ENCODE results near the gene BNC2.

The BNC2 gene

DNA sequence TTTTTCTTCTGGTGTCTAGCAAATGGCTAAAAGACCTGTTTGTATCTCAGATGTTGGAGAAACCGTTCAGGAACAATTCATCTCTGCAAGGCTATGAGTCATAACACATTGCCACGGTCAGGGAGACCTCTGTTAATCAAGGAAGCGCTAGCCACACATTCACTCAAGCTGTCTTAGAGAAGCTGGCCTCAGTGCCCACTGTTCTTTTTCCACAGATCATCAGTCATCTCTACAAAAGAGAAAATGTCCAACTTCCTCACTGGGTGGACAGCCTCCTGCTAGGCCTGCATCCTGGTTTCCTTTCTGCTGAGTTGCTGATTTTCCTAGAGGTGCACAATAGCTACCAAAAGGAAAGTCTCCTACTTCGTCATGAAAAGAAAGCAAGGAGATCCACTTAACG, 360.5 kb downstream of the BNC2 start:
- no peak overlapping the region for H3K9ac ChIP-seq
- TF ChIP-seq CTCF (IDR thresholded peaks at IDR 0.05): no peak
- no peaks in the 10 kb centered on the region for H3K79me2 ChIP-seq
- no peaks in the 10 kb centered on the region for H3K27me3 ChIP-seq (ENCODE audit: control insufficient read depth, insufficient read depth, low read length)
- no peak overlapping the region for H3K4me2 ChIP-seq (ENCODE audit: low read length)
- no peaks in the 10 kb centered on the region for H3K36me3 ChIP-seq (ENCODE audit: control insufficient read depth, insufficient read depth, low read length)
- H3K4me3 ChIP-seq (ENCODE audit: low read depth, low read length): no peak overlapping the region
- H2AFZ ChIP-seq: no peak overlapping the region
- no peaks in the 10 kb centered on the region for H3K4me1 ChIP-seq
- H3K27ac ChIP-seq: no peak overlapping the region
- no peaks in the 10 kb centered on the region for H3K9me3 ChIP-seq (ENCODE audit: control insufficient read depth, low read length)

GRCh38 chr9:16505199-16505598, 365.3 kb downstream of the BNC2 start:
- H3K79me2 ChIP-seq: no peaks in the 10 kb centered on the region
- no peak overlapping the region for H3K4me3 ChIP-seq (ENCODE audit: low read depth, low read length)
- no peak overlapping the region for H3K9ac ChIP-seq
- no peaks in the 10 kb centered on the region for H3K4me1 ChIP-seq
- no peak overlapping the region for H3K27ac ChIP-seq
- no peak for TF ChIP-seq CTCF (IDR thresholded peaks at IDR 0.05)
- no peaks in the 10 kb centered on the region for H3K36me3 ChIP-seq (ENCODE audit: control insufficient read depth, insufficient read depth, low read length)
- H2AFZ ChIP-seq: no peak overlapping the region
- no peaks in the 10 kb centered on the region for H3K9me3 ChIP-seq (ENCODE audit: control insufficient read depth, low read length)
- H3K4me2 ChIP-seq (ENCODE audit: low read length): peak overlapping the region; percentile 38
- no peaks in the 10 kb centered on the region for H3K27me3 ChIP-seq (ENCODE audit: control insufficient read depth, insufficient read depth, low read length)

DNA sequence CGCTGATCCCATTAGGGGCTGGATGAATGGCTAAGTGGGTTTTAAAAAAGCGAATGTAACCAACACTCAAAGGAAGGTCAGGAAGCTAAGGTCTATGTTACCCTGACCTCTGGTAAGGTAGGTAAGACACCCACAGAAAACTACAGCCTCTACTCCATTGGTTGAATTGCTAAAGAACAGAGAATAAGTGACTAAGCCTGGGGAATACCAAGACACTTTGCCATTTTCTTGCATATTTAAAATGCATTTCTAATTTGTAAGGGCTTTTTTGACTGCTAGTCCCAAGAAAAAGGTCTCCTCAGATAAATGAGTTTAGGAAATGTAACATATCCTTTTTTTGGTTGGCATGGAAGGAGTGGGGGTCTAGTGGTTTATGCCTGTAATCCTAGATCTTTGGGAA, 368.7 kb downstream of the BNC2 start:
- Histone ChIP-seq H3K27ac (no peak overlapping the region), H3K4me3 (ENCODE audit: low read depth, low read length) (no peak overlapping the region), H3K36me3 (ENCODE audit: control insufficient read depth, insufficient read depth, low read length) (no peaks in the 10 kb centered on the region), H3K4me2 (ENCODE audit: low read length) (no peak overlapping the region), H2AFZ (no peak overlapping the region), H3K27me3 (ENCODE audit: control insufficient read depth, insufficient read depth, low read length) (no peaks in the 10 kb centered on the region), H3K9me3 (ENCODE audit: control insufficient read depth, low read length) (no peaks in the 10 kb centered on the region), H3K4me1 (no peaks in the 10 kb centered on the region), H3K9ac (no peak overlapping the region), H3K79me2 (no peaks in the 10 kb centered on the region)
- no peak for TF ChIP-seq CTCF (IDR thresholded peaks at IDR 0.05)

DNA sequence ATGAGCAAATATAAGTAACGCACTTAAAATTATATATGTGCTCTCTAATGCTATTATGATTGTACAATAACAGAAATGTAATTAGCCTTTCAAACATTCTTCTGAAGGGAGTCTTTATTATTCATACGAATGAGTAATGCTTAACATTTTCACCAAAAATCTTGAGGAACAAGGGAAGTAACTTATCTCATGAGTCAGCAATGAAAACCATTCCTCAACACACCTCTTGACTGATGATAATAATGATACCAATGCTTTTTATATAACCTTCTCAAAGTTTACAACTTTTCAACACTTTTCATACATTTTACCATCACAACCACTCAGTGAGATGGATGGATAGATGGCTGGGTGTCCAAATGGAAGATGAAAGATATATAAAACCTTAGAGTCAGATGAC, 369.3 kb downstream of the BNC2 start:
- no peaks in the 10 kb centered on the region for H3K9me3 ChIP-seq (ENCODE audit: control insufficient read depth, low read length)
- no peak overlapping the region for H3K4me3 ChIP-seq (ENCODE audit: low read depth, low read length)
- no peak overlapping the region for H3K4me2 ChIP-seq (ENCODE audit: low read length)
- no peak overlapping the region for H2AFZ ChIP-seq
- H3K79me2 ChIP-seq: no peaks in the 10 kb centered on the region
- no peak for TF ChIP-seq CTCF (IDR thresholded peaks at IDR 0.05)
- no peak overlapping the region for H3K9ac ChIP-seq
- H3K36me3 ChIP-seq (ENCODE audit: control insufficient read depth, insufficient read depth, low read length): no peaks in the 10 kb centered on the region
- no peak overlapping the region for H3K27ac ChIP-seq
- no peaks in the 10 kb centered on the region for H3K27me3 ChIP-seq (ENCODE audit: control insufficient read depth, insufficient read depth, low read length)
- H3K4me1 ChIP-seq: no peaks in the 10 kb centered on the region

DNA sequence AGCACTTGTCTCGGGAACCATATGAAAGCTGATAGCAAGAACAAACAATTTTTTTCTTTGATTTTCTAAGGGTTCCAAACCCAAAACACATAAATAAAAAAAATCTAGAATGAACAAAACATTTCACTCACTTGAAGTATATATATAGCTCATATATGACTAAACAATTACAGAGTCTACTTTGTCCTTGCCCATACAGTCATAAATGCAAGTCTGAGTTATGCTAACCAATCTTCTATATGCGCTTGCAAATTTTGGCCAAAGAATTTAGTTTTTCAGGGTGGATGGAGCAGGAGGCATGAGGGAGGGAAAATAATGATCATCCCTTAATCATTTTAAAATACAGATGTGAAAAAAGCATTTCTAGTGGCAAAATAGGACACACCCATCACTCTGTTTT, 370.1 kb downstream of the BNC2 start:
- no peak for TF ChIP-seq CTCF (IDR thresholded peaks at IDR 0.05)

More for the DNA sequence above, 370.1 kb downstream of the BNC2 start:
- H3K27ac ChIP-seq: no peak overlapping the region
- no peak overlapping the region for H3K4me3 ChIP-seq (ENCODE audit: low read depth, low read length)
- no peaks in the 10 kb centered on the region for H3K27me3 ChIP-seq (ENCODE audit: control insufficient read depth, insufficient read depth, low read length)
- H3K9ac ChIP-seq: no peak overlapping the region
- no peak overlapping the region for H3K4me2 ChIP-seq (ENCODE audit: low read length)
- H3K79me2 ChIP-seq: no peaks in the 10 kb centered on the region
- no peaks in the 10 kb centered on the region for H3K4me1 ChIP-seq
- no peaks in the 10 kb centered on the region for H3K9me3 ChIP-seq (ENCODE audit: control insufficient read depth, low read length)
- H2AFZ ChIP-seq: no peak overlapping the region
- no peaks in the 10 kb centered on the region for H3K36me3 ChIP-seq (ENCODE audit: control insufficient read depth, insufficient read depth, low read length)

Measured in parathyroid adenoma (tissue), 2 donors.